Panc1 (cell line): ENCODE measurements around the gene STK10.

ENCODE experiments used
- CTCF ChIP-seq: fragments of 450-650 bp; IDR thresholded peaks from 2 replicates; pipeline ENCODE4 v1.5.1; 2017; ENCODE audit warnings: mild to moderate bottlenecking
- SIN3A ChIP-seq: IDR thresholded peaks from 2 replicates; pipeline ENCODE4 v1.6.1; 2012; ENCODE audit warnings: low read depth, mild to moderate bottlenecking, low read length, moderate library complexity, borderline replicate concordance; ENCODE audit not compliant: insufficient read depth

- TF ChIP-seq CTCF (no peak), SIN3A (no peak)
These were observed 60.4 kb downstream of the STK10 start for GRCh38 chr5:172127581-172127980.
